ENCODE measurements around the gene SERPIND1. TPM values are rescaled to one million over a fixed set of nuclear protein-coding genes. Genes with fewer than 3 reads are reported as not detected.

The SERPIND1 gene
- total RNA-seq, 2 experiments from 2014 or later: not detected

GRCh38 chr22:20779818-20780158, 5.9 kb downstream of the SERPIND1 start:
- Mint-ChIP-seq H3K4me3 (no peak overlapping the region), H3K27me3 (ENCODE audit: low read depth) (no peaks in the 10 kb centered on the region), H3K9me3 (ENCODE audit: insufficient read depth) (no peaks in the 10 kb centered on the region), H3K36me3 (ENCODE audit: low read depth) (peaks cover 15% of the 10 kb centered on the region), H3K27ac (no peak overlapping the region), H3K4me1 (ENCODE audit: low read depth) (peaks cover 8% of the 10 kb centered on the region)
- CTCF ChIA-PET: interaction anchor here (1.2 kb wide), 1 partner anchor 19 kb away, joined by 3 read pairs; no protein-coding TSS in a partner anchor
- POLR2A ChIA-PET: interaction anchor here (0.7 kb wide), 1 partner anchor 19 kb away, joined by 3 read pairs; no protein-coding TSS in a partner anchor
- DNase-seq (no peak), ATAC-seq (no peak)

- Mint-ChIP-seq H3K27me3 (ENCODE audit: low read depth) (no peaks in the 10 kb centered on the region), H3K4me3 (no peak overlapping the region), H3K4me1 (ENCODE audit: low read depth) (peaks cover 8% of the 10 kb centered on the region), H3K36me3 (ENCODE audit: low read depth) (peaks cover 13% of the 10 kb centered on the region), H3K9me3 (ENCODE audit: insufficient read depth) (no peaks in the 10 kb centered on the region), H3K27ac (no peak overlapping the region)
- ChIA-PET CTCF (interaction anchor here (1.2 kb wide), 1 partner anchor 10 kb away, joined by 3 read pairs; no protein-coding TSS in a partner anchor), POLR2A (no interaction called here)
- DNase-seq (no peak), ATAC-seq (no peak)
Observed at GRCh38 chr22:20781272-20781990, 7.5 kb downstream of the SERPIND1 start.

- H3K4me1 Mint-ChIP-seq (ENCODE audit: low read depth): peaks cover 8% of the 10 kb centered on the region
- H3K9me3 Mint-ChIP-seq (ENCODE audit: insufficient read depth): no peaks in the 10 kb centered on the region
- H3K27ac Mint-ChIP-seq: no peak overlapping the region
- no peak overlapping the region for H3K4me3 Mint-ChIP-seq
- ChIA-PET POLR2A (no interaction called here), CTCF (interaction anchor here (1.0 to 1.2 kb wide), 2 partner anchors 9 kb away, joined by 3 to 4 read pairs; no protein-coding TSS in a partner anchor)
- no peak for ATAC-seq
- peaks cover 9% of the 10 kb centered on the region for H3K36me3 Mint-ChIP-seq (ENCODE audit: low read depth)
- H3K27me3 Mint-ChIP-seq (ENCODE audit: low read depth): no peaks in the 10 kb centered on the region
- no peak for DNase-seq
Observed at GRCh38 chr22:20782083-20782482, 8.2 kb downstream of the SERPIND1 start.

- H3K27me3 Mint-ChIP-seq (ENCODE audit: low read depth): no peaks in the 10 kb centered on the region
- no peaks in the 10 kb centered on the region for H3K9me3 Mint-ChIP-seq (ENCODE audit: insufficient read depth)
- no peak for ATAC-seq
- no peak overlapping the region for H3K4me3 Mint-ChIP-seq
- CTCF ChIA-PET: interaction anchor here (1.0 to 2.1 kb wide), 9 partner anchors 8 to 103 kb away, joined by 3 to 17 read pairs (median 4); no protein-coding TSS in a partner anchor
- peaks cover 10% of the 10 kb centered on the region for H3K36me3 Mint-ChIP-seq (ENCODE audit: low read depth)
- H3K4me1 Mint-ChIP-seq (ENCODE audit: low read depth): peaks cover 8% of the 10 kb centered on the region
- DNase-seq: no peak
- POLR2A ChIA-PET: no interaction called here
- no peak overlapping the region for H3K27ac Mint-ChIP-seq
Observed at GRCh38 chr22:20782596-20783299, 8.8 kb downstream of the SERPIND1 start.

GRCh38 chr22:20783300-20783673, 9.4 kb downstream of the SERPIND1 start:
- no peak for DNase-seq
- no peaks in the 10 kb centered on the region for H3K9me3 Mint-ChIP-seq (ENCODE audit: insufficient read depth)
- ChIA-PET CTCF (interaction anchor here (1.0 to 2.1 kb wide), 11 partner anchors 7 to 395 kb away, joined by 3 to 17 read pairs (median 5); no protein-coding TSS in a partner anchor), POLR2A (no interaction called here)
- H3K27me3 Mint-ChIP-seq (ENCODE audit: low read depth): no peaks in the 10 kb centered on the region
- H3K27ac Mint-ChIP-seq: no peak overlapping the region
- peaks cover 8% of the 10 kb centered on the region for H3K4me1 Mint-ChIP-seq (ENCODE audit: low read depth)
- ATAC-seq: no peak
- no peak overlapping the region for H3K4me3 Mint-ChIP-seq
- H3K36me3 Mint-ChIP-seq (ENCODE audit: low read depth): peaks cover 13% of the 10 kb centered on the region

- H3K27me3 Mint-ChIP-seq (ENCODE audit: low read depth): no peaks in the 10 kb centered on the region
Observed at GRCh38 chr22:20783844-20784723, 10.2 kb downstream of the SERPIND1 start.

GRCh38 chr22:20785415-20785814, 11.5 kb downstream of the SERPIND1 start:
- H3K4me3 Mint-ChIP-seq: no peak overlapping the region
- ATAC-seq: no peak
- no peak overlapping the region for H3K27ac Mint-ChIP-seq
- DNase-seq: no peak
- no peaks in the 10 kb centered on the region for H3K9me3 Mint-ChIP-seq (ENCODE audit: insufficient read depth)
- ChIA-PET POLR2A (no interaction called here), CTCF (interaction anchor here (0.5 to 2.1 kb wide), 8 partner anchors 9 to 217 kb away, joined by 3 to 11 read pairs (median 4); no protein-coding TSS in a partner anchor)
- no peaks in the 10 kb centered on the region for H3K4me1 Mint-ChIP-seq (ENCODE audit: low read depth)
- H3K27me3 Mint-ChIP-seq (ENCODE audit: low read depth): no peaks in the 10 kb centered on the region
- peaks cover 10% of the 10 kb centered on the region for H3K36me3 Mint-ChIP-seq (ENCODE audit: low read depth)

More at GRCh38 chr22:20783844-20784723, 10.2 kb downstream of the SERPIND1 start:
- Mint-ChIP-seq H3K9me3 (ENCODE audit: insufficient read depth) (no peaks in the 10 kb centered on the region), H3K4me3 (no peak overlapping the region), H3K36me3 (ENCODE audit: low read depth) (peaks cover 16% of the 10 kb centered on the region), H3K27ac (no peak overlapping the region), H3K4me1 (ENCODE audit: low read depth) (peaks cover 5% of the 10 kb centered on the region)
- POLR2A ChIA-PET: no interaction called here
- ATAC-seq: peak; percentile 69
- peak; percentile 67 for DNase-seq
- CTCF ChIA-PET: interaction anchor here (0.6 to 2.1 kb wide), 25 partner anchors 8 to 395 kb away, joined by 3 to 17 read pairs (median 4); partner anchors contain the start of gene SERPIND1

- DNase-seq: no peak
- ChIA-PET POLR2A (interaction anchor here (0.6 kb wide), 1 partner anchor 189 kb away, joined by 5 read pairs; no protein-coding TSS in a partner anchor), CTCF (interaction anchor here (0.5 to 1.7 kb wide), 3 partner anchors 10 to 25 kb away, joined by 3 to 4 read pairs (median 3); no protein-coding TSS in a partner anchor)
- no peak for ATAC-seq
- Mint-ChIP-seq H3K4me3 (no peak overlapping the region), H3K27ac (no peak overlapping the region), H3K9me3 (ENCODE audit: insufficient read depth) (no peaks in the 10 kb centered on the region), H3K4me1 (ENCODE audit: low read depth) (no peaks in the 10 kb centered on the region), H3K27me3 (ENCODE audit: low read depth) (no peaks in the 10 kb centered on the region), H3K36me3 (ENCODE audit: low read depth) (peaks cover 15% of the 10 kb centered on the region)
Observed at GRCh38 chr22:20786048-20786447, 12.1 kb downstream of the SERPIND1 start.

- H3K27me3 Mint-ChIP-seq (ENCODE audit: low read depth): no peaks in the 10 kb centered on the region
- H3K4me1 Mint-ChIP-seq (ENCODE audit: low read depth): no peaks in the 10 kb centered on the region
- H3K27ac Mint-ChIP-seq: no peak overlapping the region
- peaks cover 18% of the 10 kb centered on the region for H3K36me3 Mint-ChIP-seq (ENCODE audit: low read depth)
- H3K9me3 Mint-ChIP-seq (ENCODE audit: insufficient read depth): no peaks in the 10 kb centered on the region
- ATAC-seq (no peak), DNase-seq (no peak)
- CTCF ChIA-PET: no interaction called here
- POLR2A ChIA-PET: interaction anchor here (0.6 kb wide), 1 partner anchor 190 kb away, joined by 5 read pairs; no protein-coding TSS in a partner anchor
- no peak overlapping the region for H3K4me3 Mint-ChIP-seq
Observed at GRCh38 chr22:20786536-20786979, 12.6 kb downstream of the SERPIND1 start.

- POLR2A ChIA-PET: no interaction called here
Observed at GRCh38 chr22:20787223-20787622, 13.3 kb downstream of the SERPIND1 start.

More at GRCh38 chr22:20787223-20787622, 13.3 kb downstream of the SERPIND1 start:
- DNase-seq: no peak
- Mint-ChIP-seq H3K9me3 (ENCODE audit: insufficient read depth) (no peaks in the 10 kb centered on the region), H3K4me3 (no peak overlapping the region), H3K4me1 (ENCODE audit: low read depth) (no peaks in the 10 kb centered on the region), H3K36me3 (ENCODE audit: low read depth) (peaks cover 20% of the 10 kb centered on the region), H3K27ac (no peak overlapping the region), H3K27me3 (ENCODE audit: low read depth) (no peaks in the 10 kb centered on the region)
- no peak for ATAC-seq
- CTCF ChIA-PET: no interaction called here
